Neural cell (in vitro differentiated cells): ENCODE results near the gene NELL2.

ENCODE experiments used
- CTCF ChIP-seq: fragments of 450-650 bp; IDR thresholded peaks from 2 replicates; pipeline ENCODE4 v1.5.1; 2014; ENCODE audit warnings: antibody characterized with exemption, mild to moderate bottlenecking, moderate library complexity; ENCODE audit not compliant: poor library complexity, severe bottlenecking
- EP300 ChIP-seq: fragments of 450-650 bp; conservative IDR thresholded peaks from 2 replicates; pipeline ENCODE4 v1.6.1; 2014; ENCODE audit warnings: antibody characterized with exemption, mild to moderate bottlenecking, moderate library complexity; ENCODE audit not compliant: poor library complexity, severe bottlenecking
- EZH2 ChIP-seq: fragments of 200-600, 300-800 bp; shearing (Covaris generic), sonication (generic); IDR thresholded peaks from 2 replicates; pipeline ENCODE4 v1.6.1; 2014; ENCODE audit warnings: antibody characterized with exemption, low read length, borderline replicate concordance, mild to moderate bottlenecking; ENCODE audit not compliant: insufficient read depth, poor library complexity, severe bottlenecking
- RAD21 ChIP-seq: fragments of 450-650 bp; conservative IDR thresholded peaks from 2 replicates; pipeline ENCODE4 v1.6.1; 2014; ENCODE audit warnings: antibody characterized with exemption, mild to moderate bottlenecking, moderate library complexity
- TAF1 ChIP-seq: IDR thresholded peaks from 2 replicates; pipeline ENCODE4 v1.6.1; 2012; ENCODE audit warnings: low read depth

- TF ChIP-seq EZH2: no peak
- no peak for TF ChIP-seq TAF1
- TF ChIP-seq CTCF: no peak
- no peak for TF ChIP-seq RAD21
- TF ChIP-seq EP300: no peak
These were observed 350.1 kb downstream of the NELL2 start for GRCh38 chr12:44525806-44526654.
